GM12878 (cell line): ENCODE data around the gene RPS6KA2. TPM values are rescaled to one million over a fixed set of nuclear protein-coding genes. Genes with fewer than 3 reads are reported as not detected.
A peak's percentile ranks its signal among the peaks of the same experiment; 100 is the strongest.

Source experiments
- ATF7 ChIP-seq: fragments of 450-650 bp; IDR thresholded peaks from 2 replicates; pipeline ENCODE4 v1.6.1; 2016; ENCODE audit warnings: low read depth, mild to moderate bottlenecking
- CBFB ChIP-seq: IDR thresholded peaks from 2 replicates; pipeline ENCODE4 v1.6.1; 2016; ENCODE audit warnings: antibody characterized with exemption, low read depth
- CREB1 ChIP-seq: IDR thresholded peaks from 2 replicates; pipeline ENCODE4 v1.6.1; 2012; ENCODE audit warnings: low read depth, mild to moderate bottlenecking, inconsistent platforms
- CREM ChIP-seq: IDR thresholded peaks from 2 replicates; pipeline ENCODE4 v1.6.1; 2014; ENCODE audit warnings: antibody characterized with exemption, low read depth
- EGR1 ChIP-seq, 2 experiments: IDR thresholded peaks; 1 replicate in 1 of 2; 2 replicates in 1 of 2; pipeline ENCODE4 v1.6.1; 2011 to 2012; ENCODE audit warnings: low read depth in 2 of 2, low read length in 2 of 2, borderline replicate concordance in 1 of 2, mild to moderate bottlenecking in 1 of 2, moderate library complexity in 1 of 2
- ETV6 ChIP-seq, 2 experiments: fragments of 450-650 bp in 1 of 2; IDR thresholded peaks in 1 of 2; conservative IDR thresholded peaks in 1 of 2; 2 replicates each; pipeline ENCODE4 v1.6.1; 2014; ENCODE audit warnings: antibody characterized with exemption in 1 of 2, borderline replicate concordance in 1 of 2, low read depth in 1 of 2, mild to moderate bottlenecking in 1 of 2, moderate library complexity in 1 of 2
- HCFC1 ChIP-seq: fragments of 150-350 bp; IDR thresholded peaks from 2 replicates; pipeline ENCODE4 v1.6.1; 2014; ENCODE audit warnings: low read length
- KLF5 ChIP-seq: fragments of 450-650 bp; IDR thresholded peaks from 2 replicates; pipeline ENCODE4 v1.6.1; 2014; ENCODE audit warnings: mild to moderate bottlenecking; ENCODE audit not compliant: partially characterized antibody
- MEF2A ChIP-seq: IDR thresholded peaks from 2 replicates; pipeline ENCODE4 v1.6.1; 2011; ENCODE audit warnings: low read depth, mild to moderate bottlenecking, low read length, moderate library complexity; ENCODE audit not compliant: insufficient read depth
- MEF2B ChIP-seq: fragments of 450-650 bp; IDR thresholded peaks from 2 replicates; pipeline ENCODE4 v1.6.1; 2018; ENCODE audit warnings: mild to moderate bottlenecking, moderate library complexity; ENCODE audit not compliant: partially characterized antibody, poor library complexity, severe bottlenecking
- MXI1 ChIP-seq: fragments of 150-350 bp; IDR thresholded peaks from 2 replicates; pipeline ENCODE4 v1.6.1; 2011; ENCODE audit warnings: low read depth, mild to moderate bottlenecking, inconsistent platforms, low read length, improper control_type of control experiment
- PAX5 ChIP-seq: IDR thresholded peaks from 2 replicates; pipeline ENCODE4 v1.6.1; 2011; ENCODE audit warnings: low read depth, low read length, borderline replicate concordance
- RAD51 ChIP-seq: fragments of 450-650 bp; IDR thresholded peaks from 2 replicates; pipeline ENCODE4 v1.6.1; 2016; ENCODE audit warnings: moderate library complexity, mild to moderate bottlenecking, inconsistent platforms
- RELA ChIP-seq: fragments of 450-650 bp; IDR thresholded peaks from 2 replicates; pipeline ENCODE4 v1.8.0; 2014; ENCODE audit warnings: borderline replicate concordance; ENCODE audit not compliant: partially characterized antibody
- RELB ChIP-seq: fragments of 450-650 bp; IDR thresholded peaks from 2 replicates; pipeline ENCODE4 v1.6.1; 2017; ENCODE audit warnings: low read depth, mild to moderate bottlenecking, moderate library complexity
- RUNX3 ChIP-seq: IDR thresholded peaks from 2 replicates; pipeline ENCODE4 v1.6.1; 2012; ENCODE audit warnings: low read length, inconsistent platforms
- SP1 ChIP-seq: IDR thresholded peaks from one replicate; pipeline ENCODE4 v1.6.1; 2011; ENCODE audit warnings: low read depth, low read length
- SPI1 ChIP-seq: IDR thresholded peaks from 2 replicates; pipeline ENCODE4 v1.6.1; 2011; ENCODE audit warnings: low read depth, mild to moderate bottlenecking, low read length, moderate library complexity, borderline replicate concordance; ENCODE audit not compliant: insufficient read depth
- SRF ChIP-seq, 2 experiments: IDR thresholded peaks; 2 replicates each; pipeline ENCODE4 v1.6.1; 2011; ENCODE audit warnings: low read depth in 2 of 2, low read length in 2 of 2, mild to moderate bottlenecking in 1 of 2, moderate library complexity in 1 of 2
- STAT1 ChIP-seq: fragments of 450-650 bp; conservative IDR thresholded peaks from 2 replicates; pipeline ENCODE4 v1.6.1; 2014; ENCODE audit warnings: antibody characterized with exemption, mild to moderate bottlenecking
- TCF12 ChIP-seq: IDR thresholded peaks from 2 replicates; pipeline ENCODE4 v1.6.1; 2011; ENCODE audit warnings: low read depth, mild to moderate bottlenecking, low read length
- TCF3 ChIP-seq: IDR thresholded peaks from 2 replicates; pipeline ENCODE4 v1.6.1; 2012; ENCODE audit warnings: low read depth, mild to moderate bottlenecking, low read length, borderline replicate concordance; ENCODE audit not compliant: insufficient read depth
- ZNF24 ChIP-seq: fragments of 450-650 bp; IDR thresholded peaks from 2 replicates; pipeline ENCODE4 v1.6.1; 2017; ENCODE audit warnings: antibody characterized with exemption, mild to moderate bottlenecking
- ZNF687 ChIP-seq: fragments of 450-650 bp; IDR thresholded peaks from 2 replicates; pipeline ENCODE4 v1.6.1; 2017; ENCODE audit warnings: mild to moderate bottlenecking, moderate library complexity
- ZSCAN29 ChIP-seq: fragments of 450-650 bp; IDR thresholded peaks from 2 replicates; pipeline ENCODE4 v1.6.1; 2017; ENCODE audit warnings: mild to moderate bottlenecking, moderate library complexity
- polyA plus RNA-seq, 11 experiments: library from polyadenylated mRNA; depleted of rRNA in 4 of 11; unstranded in 6 of 11; stranded (reverse) in 5 of 11; fragments of >200 nt; fragmentation: Nextera tagmentation in 4 of 11; fragmentation: Illumina TruSeq in 1 of 11; extraction: Ambion mirVana in 4 of 11; extraction: Trizol in 1 of 11; gene quantifications; 1 replicate in 1 of 11; 2 replicates in 10 of 11; pipeline versions ENCODE4 v1.2.1 to v1.2.3, GENCODE V29; 2011 to 2016; ENCODE audit warnings: inconsistent platforms in 2 of 11, missing spikeins in 2 of 11, low read depth in 1 of 11
- total RNA-seq, 4 experiments: library from RNA; depleted of rRNA in 3 of 4; stranded (reverse); fragments of >200 nt in 3 of 4; fragmentation: Illumina TruSeq in 1 of 4; extraction: Trizol in 1 of 4; gene quantifications; 2 replicates each; pipeline versions ENCODE4 v1.2.1 to v1.2.3, GENCODE V29; 2013 to 2021

Gene RPS6KA2
- total and polyA plus RNA-seq, 10 of the 15 experiments (the other 5 are each of a cell fraction or from before 2014, with no cell fraction given), result 0.02 to 1.0 (median 0.22) TPM; not detected in 1

- no peak for TF ChIP-seq SRF (IDR thresholded peaks at IDR 0.05; ENCODE audit: low read depth in 2 of 2, low read length in 2 of 2)
- peak; percentile 67 for TF ChIP-seq TCF12
- TF ChIP-seq STAT1, result no peak
- 0 out of 2 replicates have a peak, but pooled peaks have one; percentile 39 for TF ChIP-seq TCF3
- TF ChIP-seq ATF7, result peak; percentile 75
- peak; percentile 45; the same call in 1 of the 2 replicates for TF ChIP-seq SPI1
- TF ChIP-seq ETV6 (conservative IDR thresholded peaks at IDR 0.05 in 1 of 2, IDR thresholded peaks at IDR 0.05 in 1 of 2; ENCODE audit: borderline replicate concordance in 1 of 2, low read depth in 1 of 2), result peak in 1 of 2 experiments; percentile 38; a peak in 1 of 4 replicates
- peak; percentile 95 for TF ChIP-seq MEF2A
- no peak for TF ChIP-seq ZNF24
- TF ChIP-seq RUNX3, result peak; percentile 64
- TF ChIP-seq KLF5, result no peak
- peak; percentile 72 for TF ChIP-seq MEF2B
- peak; percentile 60; the same call in 1 of the 2 replicates for TF ChIP-seq CREM
- TF ChIP-seq CREB1, result peak; percentile 59
- 0 out of 2 replicates have a peak, but pooled peaks have one; percentile 34 for TF ChIP-seq PAX5
- 0 out of 2 replicates have a peak, but pooled peaks have one; percentile 18 for TF ChIP-seq RELB
- TF ChIP-seq EGR1 (IDR thresholded peaks at IDR 0.05; ENCODE audit: borderline replicate concordance in 1 of 2, low read depth in 2 of 2, low read length in 2 of 2), result 0 out of 3 replicates have a peak, but pooled peaks of 1 of the 2 experiments have one; percentile 13
- peak; percentile 50 for TF ChIP-seq SP1
- no peak for TF ChIP-seq RAD51
- TF ChIP-seq CBFB, result no peak; the same call in 1 of the 2 replicates
- TF ChIP-seq RELA, result no peak
- no peak for TF ChIP-seq HCFC1
- TF ChIP-seq ZSCAN29, result no peak
- TF ChIP-seq MXI1, result no peak
- peak; percentile 55; the same call in 1 of the 2 replicates for TF ChIP-seq ZNF687
These were observed 86.3 kb downstream of the RPS6KA2 start (continued) for GRCh38 chr6:166540631-166541331.
